HEK293 (cell line): Measurements from ENCODE around the gene CAND2.

Experiments used
- GLI4 ChIP-seq: fragments of 450-650 bp; formaldehyde crosslinking; IDR thresholded peaks from 2 replicates; pipeline ENCODE4 v1.5.1; 2016; ENCODE audit warnings: missing biosample characterization, missing genetic modification characterization
- IKZF3 ChIP-seq: fragments of 450-650 bp; IDR thresholded peaks from 2 replicates; pipeline ENCODE4 v1.5.0; 2018; ENCODE audit warnings: missing biosample characterization, mild to moderate bottlenecking, missing genetic modification characterization, moderate library complexity
- KLF8 ChIP-seq: fragments of 450-650 bp; formaldehyde crosslinking; IDR thresholded peaks from 2 replicates; pipeline ENCODE4 v1.5.1; 2016; ENCODE audit warnings: missing biosample characterization, missing genetic modification characterization
- SCRT2 ChIP-seq: fragments of 450-650 bp; formaldehyde crosslinking; IDR thresholded peaks from 2 replicates; pipeline ENCODE4 v1.5.1; 2016; ENCODE audit warnings: missing biosample characterization, missing genetic modification characterization
- ZBTB20 ChIP-seq: fragments of 450-650 bp; formaldehyde crosslinking; IDR thresholded peaks from 2 replicates; pipeline ENCODE4 v1.5.1; 2016; ENCODE audit warnings: missing biosample characterization, missing genetic modification characterization
- ZBTB48 ChIP-seq: fragments of 450-650 bp; formaldehyde crosslinking; IDR thresholded peaks from 2 replicates; pipeline ENCODE4 v1.5.1; 2016; ENCODE audit warnings: missing biosample characterization, missing genetic modification characterization
- ZFHX2 ChIP-seq: fragments of 450-650 bp; formaldehyde crosslinking; conservative IDR thresholded peaks from 2 replicates; pipeline ENCODE4 v1.5.1; 2016; ENCODE audit warnings: missing biosample characterization, missing genetic modification characterization
- ZNF112 ChIP-seq: fragments of 450-650 bp; formaldehyde crosslinking; IDR thresholded peaks from 2 replicates; pipeline ENCODE4 v1.5.0; 2017; ENCODE audit warnings: missing biosample characterization, missing genetic modification characterization
- ZNF221 ChIP-seq: fragments of 450-650 bp; formaldehyde crosslinking; IDR thresholded peaks from 2 replicates; pipeline ENCODE4 v1.5.1; 2017; ENCODE audit warnings: missing biosample characterization, missing genetic modification characterization, borderline replicate concordance
- ZNF23 ChIP-seq: fragments of 450-650 bp; formaldehyde crosslinking; IDR thresholded peaks from 2 replicates; pipeline ENCODE4 v1.5.1; 2016; ENCODE audit warnings: missing biosample characterization, missing genetic modification characterization, borderline replicate concordance
- ZNF239 ChIP-seq: fragments of 450-650 bp; formaldehyde crosslinking; IDR thresholded peaks from 2 replicates; pipeline ENCODE4 v1.5.1; 2016; ENCODE audit warnings: missing biosample characterization, missing genetic modification characterization
- ZNF302 ChIP-seq: fragments of 450-650 bp; formaldehyde crosslinking; IDR thresholded peaks from 2 replicates; pipeline ENCODE4 v1.5.1; 2016; ENCODE audit warnings: missing biosample characterization, missing genetic modification characterization, low read depth
- ZNF366 ChIP-seq: fragments of 450-650 bp; formaldehyde crosslinking; conservative IDR thresholded peaks from 2 replicates; pipeline ENCODE4 v1.5.1; 2016; ENCODE audit warnings: missing biosample characterization, missing genetic modification characterization
- ZNF629 ChIP-seq: fragments of 450-650 bp; formaldehyde crosslinking; IDR thresholded peaks from 2 replicates; pipeline ENCODE4 v1.5.1; 2017; ENCODE audit warnings: missing biosample characterization, missing genetic modification characterization
- ZNF660 ChIP-seq: fragments of 450-650 bp; IDR thresholded peaks from 2 replicates; pipeline ENCODE4 v1.5.1; 2018; ENCODE audit warnings: missing biosample characterization, mild to moderate bottlenecking, missing genetic modification characterization
- TF ChIP-seq, protein P1 (sequence below): fragments of 450-650 bp; formaldehyde crosslinking; IDR thresholded peaks from 2 replicates; pipeline ENCODE4 v1.5.1; 2016; ENCODE audit warnings: missing biosample characterization, missing genetic modification characterization
- TF ChIP-seq, protein P2 (sequence below): fragments of 450-650 bp; formaldehyde crosslinking; IDR thresholded peaks from 2 replicates; pipeline ENCODE4 v1.5.1; 2016; ENCODE audit warnings: missing biosample characterization, missing genetic modification characterization
- TF ChIP-seq, protein P3 (sequence below): fragments of 450-650 bp; formaldehyde crosslinking; IDR thresholded peaks from 2 replicates; pipeline ENCODE4 v1.5.1; 2016; ENCODE audit warnings: missing biosample characterization, missing genetic modification characterization, low read depth
- TF ChIP-seq, protein P4 (sequence below): fragments of 450-650 bp; formaldehyde crosslinking; IDR thresholded peaks from 2 replicates; pipeline ENCODE4 v1.5.1; 2016; ENCODE audit warnings: missing biosample characterization, missing genetic modification characterization
- TF ChIP-seq, protein P5 (sequence below): fragments of 450-650 bp; formaldehyde crosslinking; IDR thresholded peaks from 2 replicates; pipeline ENCODE4 v1.5.1; 2016; ENCODE audit warnings: missing biosample characterization, missing genetic modification characterization

Gene CAND2

DNA sequence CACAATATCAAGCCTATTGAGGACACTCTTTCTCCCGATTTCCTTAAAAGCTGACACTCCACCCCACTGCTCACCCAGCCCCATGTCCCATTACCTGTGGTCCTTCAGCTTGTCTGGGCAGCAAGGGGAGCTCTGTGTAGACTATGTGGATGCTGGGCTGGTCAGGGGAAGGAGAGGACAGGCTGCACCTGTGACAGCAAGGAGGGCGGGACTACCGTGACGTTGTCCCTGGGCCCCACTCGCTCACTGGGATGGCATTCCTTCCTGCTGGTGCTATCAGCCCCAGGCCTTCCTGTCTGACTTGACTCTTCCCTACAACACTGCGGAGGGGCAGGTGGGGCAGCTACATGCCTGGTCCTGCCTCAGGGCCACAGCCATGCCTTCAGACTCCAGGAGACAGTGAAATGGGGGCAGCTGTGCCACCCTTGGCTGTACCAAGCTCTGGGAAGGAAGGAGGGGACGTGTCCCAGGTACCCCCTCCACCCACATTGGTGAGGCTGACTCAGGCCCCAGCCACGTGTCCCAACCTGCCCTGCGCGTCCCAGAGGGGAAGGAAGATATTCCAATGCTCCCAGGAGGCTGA is 37.3 kb upstream of the CAND2 start, which contains the start of gene TMEM40 (continued):
- TF ChIP-seq, protein P1, sequence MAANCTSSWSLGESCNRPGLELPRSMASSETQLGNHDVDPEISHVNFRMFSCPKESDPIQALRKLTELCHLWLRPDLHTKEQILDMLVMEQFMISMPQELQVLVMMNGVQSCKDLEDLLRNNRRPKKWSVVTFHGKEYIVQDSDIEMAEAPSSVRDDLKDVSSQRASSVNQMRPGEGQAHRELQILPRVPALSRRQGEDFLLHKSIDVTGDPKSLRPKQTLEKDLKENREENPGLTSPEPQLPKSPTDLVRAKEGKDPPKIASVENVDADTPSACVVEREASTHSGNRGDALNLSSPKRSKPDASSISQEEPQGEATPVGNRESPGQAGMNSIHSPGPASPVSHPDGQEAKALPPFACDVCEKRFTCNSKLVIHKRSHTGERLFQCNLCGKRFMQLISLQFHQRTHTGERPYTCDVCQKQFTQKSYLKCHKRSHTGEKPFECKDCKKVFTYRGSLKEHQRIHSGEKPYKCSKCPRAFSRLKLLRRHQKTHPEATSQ (tag by site-specific recombination) = no peak
- TF ChIP-seq ZNF221 (tag by site-specific recombination) (no peak), SCRT2 (tag by site-specific recombination) (no peak), KLF8 (tag by site-specific recombination) (no peak), ZFHX2 (peak; percentile 43; the same call in 1 of the 2 replicates), ZNF112 (tag by site-specific recombination) (no peak), GLI4 (tag by site-specific recombination) (no peak), ZNF302 (tag by site-specific recombination) (no peak), ZNF366 (tag by site-specific recombination) (peak; percentile 50; the same call in 1 of the 2 replicates), ZBTB48 (tag by site-specific recombination) (no peak), IKZF3 (tag by site-specific recombination) (no peak), ZNF239 (tag by site-specific recombination) (no peak), ZNF660 (tag by site-specific recombination) (no peak), ZBTB20 (tag by site-specific recombination) (0 out of 2 replicates have a peak, but pooled peaks have one; percentile 40), ZNF23 (tag by site-specific recombination) (no peak), ZNF629 (no peak)
- TF ChIP-seq, protein P2, sequence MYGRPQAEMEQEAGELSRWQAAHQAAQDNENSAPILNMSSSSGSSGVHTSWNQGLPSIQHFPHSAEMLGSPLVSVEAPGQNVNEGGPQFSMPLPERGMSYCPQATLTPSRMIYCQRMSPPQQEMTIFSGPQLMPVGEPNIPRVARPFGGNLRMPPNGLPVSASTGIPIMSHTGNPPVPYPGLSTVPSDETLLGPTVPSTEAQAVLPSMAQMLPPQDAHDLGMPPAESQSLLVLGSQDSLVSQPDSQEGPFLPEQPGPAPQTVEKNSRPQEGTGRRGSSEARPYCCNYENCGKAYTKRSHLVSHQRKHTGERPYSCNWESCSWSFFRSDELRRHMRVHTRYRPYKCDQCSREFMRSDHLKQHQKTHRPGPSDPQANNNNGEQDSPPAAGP (tag by site-specific recombination) = peak; percentile 84
- TF ChIP-seq, protein P3, sequence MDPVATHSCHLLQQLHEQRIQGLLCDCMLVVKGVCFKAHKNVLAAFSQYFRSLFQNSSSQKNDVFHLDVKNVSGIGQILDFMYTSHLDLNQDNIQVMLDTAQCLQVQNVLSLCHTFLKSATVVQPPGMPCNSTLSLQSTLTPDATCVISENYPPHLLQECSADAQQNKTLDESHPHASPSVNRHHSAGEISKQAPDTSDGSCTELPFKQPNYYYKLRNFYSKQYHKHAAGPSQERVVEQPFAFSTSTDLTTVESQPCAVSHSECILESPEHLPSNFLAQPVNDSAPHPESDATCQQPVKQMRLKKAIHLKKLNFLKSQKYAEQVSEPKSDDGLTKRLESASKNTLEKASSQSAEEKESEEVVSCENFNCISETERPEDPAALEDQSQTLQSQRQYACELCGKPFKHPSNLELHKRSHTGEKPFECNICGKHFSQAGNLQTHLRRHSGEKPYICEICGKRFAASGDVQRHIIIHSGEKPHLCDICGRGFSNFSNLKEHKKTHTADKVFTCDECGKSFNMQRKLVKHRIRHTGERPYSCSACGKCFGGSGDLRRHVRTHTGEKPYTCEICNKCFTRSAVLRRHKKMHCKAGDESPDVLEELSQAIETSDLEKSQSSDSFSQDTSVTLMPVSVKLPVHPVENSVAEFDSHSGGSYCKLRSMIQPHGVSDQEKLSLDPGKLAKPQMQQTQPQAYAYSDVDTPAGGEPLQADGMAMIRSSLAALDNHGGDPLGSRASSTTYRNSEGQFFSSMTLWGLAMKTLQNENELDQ (tag by site-specific recombination) = no peak
- TF ChIP-seq, protein P4, sequence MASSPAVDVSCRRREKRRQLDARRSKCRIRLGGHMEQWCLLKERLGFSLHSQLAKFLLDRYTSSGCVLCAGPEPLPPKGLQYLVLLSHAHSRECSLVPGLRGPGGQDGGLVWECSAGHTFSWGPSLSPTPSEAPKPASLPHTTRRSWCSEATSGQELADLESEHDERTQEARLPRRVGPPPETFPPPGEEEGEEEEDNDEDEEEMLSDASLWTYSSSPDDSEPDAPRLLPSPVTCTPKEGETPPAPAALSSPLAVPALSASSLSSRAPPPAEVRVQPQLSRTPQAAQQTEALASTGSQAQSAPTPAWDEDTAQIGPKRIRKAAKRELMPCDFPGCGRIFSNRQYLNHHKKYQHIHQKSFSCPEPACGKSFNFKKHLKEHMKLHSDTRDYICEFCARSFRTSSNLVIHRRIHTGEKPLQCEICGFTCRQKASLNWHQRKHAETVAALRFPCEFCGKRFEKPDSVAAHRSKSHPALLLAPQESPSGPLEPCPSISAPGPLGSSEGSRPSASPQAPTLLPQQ (tag by site-specific recombination) = peak; percentile 49; the same call in 1 of the 2 replicates
- TF ChIP-seq, protein P5, sequence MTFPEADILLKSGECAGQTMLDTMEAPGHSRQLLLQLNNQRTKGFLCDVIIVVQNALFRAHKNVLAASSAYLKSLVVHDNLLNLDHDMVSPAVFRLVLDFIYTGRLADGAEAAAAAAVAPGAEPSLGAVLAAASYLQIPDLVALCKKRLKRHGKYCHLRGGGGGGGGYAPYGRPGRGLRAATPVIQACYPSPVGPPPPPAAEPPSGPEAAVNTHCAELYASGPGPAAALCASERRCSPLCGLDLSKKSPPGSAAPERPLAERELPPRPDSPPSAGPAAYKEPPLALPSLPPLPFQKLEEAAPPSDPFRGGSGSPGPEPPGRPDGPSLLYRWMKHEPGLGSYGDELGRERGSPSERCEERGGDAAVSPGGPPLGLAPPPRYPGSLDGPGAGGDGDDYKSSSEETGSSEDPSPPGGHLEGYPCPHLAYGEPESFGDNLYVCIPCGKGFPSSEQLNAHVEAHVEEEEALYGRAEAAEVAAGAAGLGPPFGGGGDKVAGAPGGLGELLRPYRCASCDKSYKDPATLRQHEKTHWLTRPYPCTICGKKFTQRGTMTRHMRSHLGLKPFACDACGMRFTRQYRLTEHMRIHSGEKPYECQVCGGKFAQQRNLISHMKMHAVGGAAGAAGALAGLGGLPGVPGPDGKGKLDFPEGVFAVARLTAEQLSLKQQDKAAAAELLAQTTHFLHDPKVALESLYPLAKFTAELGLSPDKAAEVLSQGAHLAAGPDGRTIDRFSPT (tag by site-specific recombination) = peak; percentile 38; the same call in 1 of the 2 replicates
